ENCODE results near the gene FLG2. TPM values are rescaled to one million over a fixed set of nuclear protein-coding genes. Genes with fewer than 3 reads are reported as not detected.

Gene FLG2
- total and polyA plus RNA-seq, 2 of the 4 experiments (the other 2 are of a cell fraction) = 0.02 TPM; not detected in 1

- Histone ChIP-seq H3K56ac (ENCODE audit: extremely low read depth, insufficient read depth, low read length) (no peak overlapping the region), H2AFZ (replicated peaks; ENCODE audit: low read length, poor library complexity) (no peak overlapping the region), H3K9me3 (ENCODE audit: control insufficient read depth, insufficient read depth, low read length) (peaks cover 9% of the 10 kb centered on the region), H3K27me3 (ENCODE audit: control insufficient read depth, insufficient read depth, low read length) (no peaks in the 10 kb centered on the region), H2BK120ac (ENCODE audit: low read depth, low read length) (no peak overlapping the region), H2AK9ac (replicated peaks; ENCODE audit: low read depth, low read length, poor library complexity) (no peak overlapping the region), H3K4ac (ENCODE audit: low read depth, low read length) (no peak overlapping the region), H3K79me1 (ENCODE audit: low read depth in 1 of 2, low read length in 2 of 2) (no peaks in the 10 kb centered on the region), H3K9ac (ENCODE audit: low read depth, low read length) (no peak overlapping the region), H3K4me1 (ENCODE audit: control insufficient read depth, insufficient read depth, low read length) (no peaks in the 10 kb centered on the region), H2BK15ac (ENCODE audit: low read depth, low read length) (no peak overlapping the region), H2AK5ac (ENCODE audit: low read depth, low read length) (no peak overlapping the region), H3K14ac (replicated peaks; ENCODE audit: low read depth, low read length) (no peak overlapping the region), H4K5ac (ENCODE audit: low read depth, low read length) (no peak overlapping the region), H3K36me3 (ENCODE audit: control insufficient read depth, insufficient read depth, low read length) (no peaks in the 10 kb centered on the region), H3K23ac (ENCODE audit: low read depth, low read length) (no peak overlapping the region), H3K18ac (ENCODE audit: low read depth, low read length) (no peak overlapping the region), H3K4me3 (ENCODE audit: insufficient read depth, low read depth, low read length) (no peak overlapping the region), H3K27ac (ENCODE audit: insufficient read depth, low read length) (no peak overlapping the region), H4K20me1 (ENCODE audit: insufficient read depth, low read length) (no peaks in the 10 kb centered on the region; the same call in 1 of the 2 replicates), H4K8ac (ENCODE audit: low read depth in 2 of 2, low read length in 2 of 2) (no peak overlapping the region), H2BK20ac (ENCODE audit: low read depth, low read length) (no peak overlapping the region), H3K9me1 (ENCODE audit: insufficient read depth, low read length) (no peaks in the 10 kb centered on the region), H2BK5ac (ENCODE audit: low read depth, low read length, poor library complexity, severe bottlenecking) (no peak overlapping the region), H4K91ac (ENCODE audit: insufficient read depth, low read depth, low read length) (no peak overlapping the region), H3K4me2 (ENCODE audit: low read depth, low read length) (no peak overlapping the region)
- TF ChIP-seq MXI1 (IDR thresholded peaks at IDR 0.05; ENCODE audit: borderline replicate concordance, low read depth, low read length) (no peak), CEBPB (IDR thresholded peaks at IDR 0.05; ENCODE audit: low read depth, low read length) (no peak), MAFK (IDR thresholded peaks at IDR 0.05; ENCODE audit: low read depth, low read length) (no peak), SMC3 (IDR thresholded peaks at IDR 0.05; ENCODE audit: low read depth, low read length) (no peak), CHD1 (IDR thresholded peaks at IDR 0.05; ENCODE audit: low read depth, low read length) (no peak)
- BruUV-seq (replicated peaks) = no TSS peak
- no peak for ATAC-seq (ENCODE audit: low read depth)
- ChIA-PET POLR2A (ENCODE audit: unreplicated experiment) (no interaction called here), CTCF (no interaction called here)
- in situ Hi-C loops (cut with MboI; ENCODE audit: low sequenced_read_pairs) (no loop called here), dilution Hi-C loops (cut with HindIII; ENCODE audit: low sequenced_read_pairs, unreplicated experiment) (no loop called here), intact Hi-C loops (cut with micrococcal nuclease) (no loop called here)
- no peak for DNase-seq
- no CpG with 5 or more reads among the region's 1 CpG for WGBS, 2 experiments (ENCODE audit: extremely low coverage in 2 of 2, insufficient read length in 1 of 2)
Measured at GRCh38 chr1:152356736-152357135, 3.1 kb downstream of the FLG2 start.
